GM18909 (cell line): Measurements from ENCODE around the gene DENND1A.
"Not testable (repeated sequence)": the region's sequence is repeated elsewhere in the genome, so short reads cannot be mapped to it uniquely, and the experiment has no call there.

Experiments
- ATAC-seq: cut with Tn5 transposase; IDR thresholded peaks from one replicate; pipeline ENCODE4 v1.9.1; 2021; ENCODE audit warnings: mild to moderate bottlenecking; ENCODE audit not compliant: unreplicated experiment, poor library complexity

Gene DENND1A

GRCh38 chr9:123929870-123930831 lies at the start of gene DENND1A:
TSS of gene DENND1A (minus strand) at chr9:123930126. CDS start at chr9:123929905, 221 bp downstream.
- peak; percentile 78 for ATAC-seq

- ATAC-seq, result no peak
These were observed 49.1 kb upstream of the DENND1A start for GRCh38 chr9:123978981-123979380.

GRCh38 chr9:123976579-123976978 lies 46.7 kb upstream of the DENND1A start:
- not testable (repeated sequence) for ATAC-seq

- ATAC-seq, result no peak
These were observed 45.9 kb upstream of the DENND1A start for GRCh38 chr9:123975871-123976270.

DNA sequence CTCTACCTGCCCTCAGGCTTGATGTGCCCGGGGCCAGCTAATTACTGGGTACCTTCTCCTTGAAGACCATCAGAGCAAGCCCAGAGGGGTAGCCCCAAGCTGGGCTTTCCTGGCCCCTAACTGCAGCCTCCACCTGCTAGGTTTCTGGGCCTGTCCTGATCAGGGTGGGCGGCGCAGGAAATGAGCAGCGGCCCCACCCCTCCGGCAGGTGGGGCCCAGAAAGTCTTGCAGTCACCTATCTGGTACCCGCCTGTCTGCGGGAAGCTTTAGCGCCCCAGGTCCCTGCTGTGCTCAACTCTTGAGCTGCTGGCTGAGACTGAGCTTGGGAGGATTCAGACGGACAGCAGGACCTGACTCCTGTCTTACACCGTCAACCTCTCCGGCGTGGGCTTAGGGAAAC lies 44.5 kb upstream of the DENND1A start:
- no peak for ATAC-seq

GRCh38 chr9:123973590-123974223 lies 43.8 kb upstream of the DENND1A start:
- no peak for ATAC-seq

GRCh38 chr9:123972618-123973017 lies 42.7 kb upstream of the DENND1A start:
- no peak for ATAC-seq

- no peak for ATAC-seq
These were observed 37.4 kb upstream of the DENND1A start for GRCh38 chr9:123967323-123967722.

GRCh38 chr9:123965801-123966686 lies 36.1 kb upstream of the DENND1A start:
- no peak for ATAC-seq

GRCh38 chr9:123964761-123965160 lies 34.8 kb upstream of the DENND1A start:
- no peak for ATAC-seq

DNA sequence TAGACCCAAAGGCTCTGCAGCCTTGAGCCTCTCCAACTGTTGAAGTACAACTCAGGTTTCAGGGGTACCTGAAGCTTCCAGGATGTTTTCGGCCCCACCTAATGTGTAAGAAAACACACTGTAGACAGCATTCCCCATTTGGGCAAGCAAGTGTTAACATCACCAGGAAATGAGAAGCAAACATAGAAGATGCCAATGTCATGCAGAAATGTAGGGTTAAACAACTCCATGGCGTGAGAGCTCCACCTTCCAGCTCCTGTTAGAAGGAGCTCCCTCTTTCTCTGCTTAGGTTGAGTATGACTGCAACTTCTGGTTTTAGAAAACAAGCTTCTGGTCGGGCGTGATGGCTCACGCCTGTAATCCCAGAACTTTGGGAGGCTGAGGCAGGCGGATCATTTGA lies 31.0 kb upstream of the DENND1A start:
- no peak for ATAC-seq

- no peak for ATAC-seq
These were observed 30.4 kb upstream of the DENND1A start for GRCh38 chr9:123960366-123960765.

DNA sequence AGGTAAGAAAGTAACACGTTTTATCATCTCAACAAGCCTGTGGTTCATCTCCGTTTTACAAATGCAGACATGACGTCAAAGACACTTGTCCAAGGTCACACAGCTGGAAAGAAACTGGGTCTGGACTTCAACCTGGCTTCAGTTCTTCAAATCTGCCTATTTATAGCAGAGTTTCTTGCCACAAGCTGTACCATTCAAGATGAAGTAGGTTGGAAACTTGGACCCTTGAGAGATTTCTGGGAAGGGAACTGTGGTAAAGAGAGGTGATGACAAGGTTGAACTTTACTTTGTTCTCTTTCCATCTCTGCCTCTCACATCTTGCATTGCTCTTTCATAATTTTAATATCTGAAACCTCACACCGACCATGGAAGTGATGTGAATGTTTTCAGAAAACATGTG lies 29.9 kb upstream of the DENND1A start:
- no peak for ATAC-seq

GRCh38 chr9:123957731-123958130 lies 27.8 kb upstream of the DENND1A start:
- no peak for ATAC-seq

GRCh38 chr9:123957168-123957721 lies 27.3 kb upstream of the DENND1A start:
- no peak for ATAC-seq

- no peak for ATAC-seq
These were observed 25.7 kb upstream of the DENND1A start for GRCh38 chr9:123955637-123956036.

- no peak for ATAC-seq
These were observed 24.8 kb upstream of the DENND1A start for GRCh38 chr9:123954518-123955280.

DNA sequence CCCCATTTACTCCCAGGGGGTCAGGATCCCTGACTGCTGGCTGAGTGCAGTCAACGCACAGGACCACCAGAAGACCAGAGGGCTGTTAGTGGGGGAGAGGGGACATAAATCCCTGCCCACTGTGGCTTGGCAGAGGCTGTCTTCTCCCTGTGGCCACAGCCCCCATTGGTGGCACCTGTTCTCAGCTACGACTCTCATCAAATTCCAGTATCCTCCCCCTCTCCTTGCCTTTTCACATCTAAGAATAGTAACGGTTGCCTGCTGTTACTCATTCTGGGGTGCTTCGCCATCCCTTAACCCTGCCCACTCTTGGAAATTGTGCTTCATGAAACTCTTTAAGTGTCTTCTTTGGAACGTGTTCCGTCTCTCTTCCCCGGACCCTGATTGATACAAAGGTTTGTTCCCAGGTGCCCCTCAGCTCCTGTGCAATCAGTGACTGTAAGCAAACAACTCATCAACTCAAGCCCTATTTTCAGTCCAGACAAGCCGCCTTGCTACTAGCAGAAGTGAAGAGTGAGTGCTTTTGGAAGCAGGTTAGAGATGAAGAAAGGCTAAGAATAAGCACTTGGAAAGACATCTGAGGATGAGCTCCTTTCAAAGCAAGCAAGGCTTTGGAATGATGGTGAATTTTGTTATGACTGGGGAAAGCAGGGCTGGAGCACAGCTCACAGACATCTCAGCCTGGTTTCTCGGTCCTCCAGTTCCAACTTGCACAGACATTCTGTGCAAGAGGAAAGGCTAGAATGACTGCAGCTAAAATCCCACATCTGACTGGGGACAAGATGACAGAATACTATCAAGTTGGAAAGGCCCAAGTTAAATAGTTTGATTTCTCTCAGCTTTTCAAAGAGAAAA lies 22.9 kb upstream of the DENND1A start:
- no peak for ATAC-seq

DNA sequence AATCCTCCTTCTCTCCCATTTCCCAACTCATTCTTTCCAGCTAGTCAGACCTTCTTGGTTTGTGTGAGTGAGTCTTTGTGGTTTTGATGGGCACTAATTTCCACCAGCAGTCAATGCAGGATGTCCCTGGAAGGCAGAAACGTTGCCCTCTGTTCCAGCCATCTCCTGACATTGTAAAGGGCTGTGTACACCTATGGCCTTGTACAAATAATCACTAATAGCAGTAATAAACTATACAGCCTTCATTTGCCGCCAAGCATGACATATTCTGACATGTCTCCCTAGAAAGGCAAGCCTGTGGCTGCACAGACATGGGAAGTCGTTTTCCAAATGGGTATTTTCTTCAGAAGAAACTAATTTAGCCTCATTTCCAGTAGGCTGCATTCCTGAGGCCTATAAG lies 18.4 kb upstream of the DENND1A start:
- no peak for ATAC-seq
